ENCODE results near the gene OBSCN. TPM values are rescaled to one million over a fixed set of nuclear protein-coding genes. Genes with fewer than 3 reads are reported as not detected.

Gene OBSCN
- total and polyA plus RNA-seq, 2 donors (not counting 3 experiments of a cell fraction or from before 2014, with no cell fraction given), result 1.5 to 2.9 TPM

GRCh38 chr1:228364068-228364705, 156.3 kb downstream of the OBSCN start:
- no peak overlapping the region for H2AFZ ChIP-seq (ENCODE audit: low read depth, low read length)
- H3K9me3 ChIP-seq (replicated peaks; ENCODE audit: control insufficient read depth, insufficient read depth, low read length), result no peaks in the 10 kb centered on the region
- dilution Hi-C loops (cut with MboI; ENCODE audit: extremely low pct_ligation_motif_present, low sequenced_read_pairs) (no loop called here), intact Hi-C loops (cut with micrococcal nuclease) (no loop called here)
- ChIA-PET POLR2A (no interaction called here), CTCF (no interaction called here)
- no peak overlapping the region for H3K27ac ChIP-seq (ENCODE audit: insufficient read depth, low read depth, low read length)
- H3K79me2 ChIP-seq (ENCODE audit: control insufficient read depth, insufficient read depth, low read length), result no peaks in the 10 kb centered on the region
- H3K4me2 ChIP-seq (ENCODE audit: insufficient read depth, low read length), result no peak overlapping the region
- H4K20me1 ChIP-seq (replicated peaks; ENCODE audit: control insufficient read depth, extremely low read depth, insufficient read depth, low read length), result no peaks in the 10 kb centered on the region
- no peaks in the 10 kb centered on the region for H3K27me3 ChIP-seq (ENCODE audit: control insufficient read depth in 2 of 2, insufficient read depth in 2 of 2, low read length in 2 of 2)
- H3K4me3 ChIP-seq (replicated peaks in 1 of 3; ENCODE audit: insufficient read depth in 1 of 3, low read depth in 1 of 3, low read length in 3 of 3), result no peak overlapping the region
- TF ChIP-seq EZH2 (IDR thresholded peaks at IDR 0.05; ENCODE audit: borderline replicate concordance, low read depth, low read length, severe bottlenecking) (no peak), POLR2A (IDR thresholded peaks at IDR 0.05; ENCODE audit: low read depth, low read length) (no peak), MYC (IDR thresholded peaks at IDR 0.05; ENCODE audit: low read depth, low read length) (no peak), FOS (IDR thresholded peaks at IDR 0.05; ENCODE audit: borderline replicate concordance, insufficient read depth, low read length) (no peak), CTCF (IDR thresholded peaks at IDR 0.05; ENCODE audit: extremely low read depth in 1 of 2, insufficient read depth in 1 of 2, low read depth in 1 of 2, low read length in 2 of 2) (no peak), JUN (IDR thresholded peaks at IDR 0.05; ENCODE audit: borderline replicate concordance, insufficient read depth, insufficient read length, low read depth) (no peak), GATA2 (IDR thresholded peaks at IDR 0.05; ENCODE audit: insufficient read depth, insufficient read length, low read depth, low read length) (no peak), MAX (IDR thresholded peaks at IDR 0.05; ENCODE audit: insufficient read depth, insufficient read length) (no peak), POLR2AphosphoS5 (IDR thresholded peaks at IDR 0.05; ENCODE audit: insufficient read depth, low read depth, low read length) (no peak)
- FAIRE-seq, result no peak
- H3K9me1 ChIP-seq (replicated peaks; ENCODE audit: control insufficient read depth, extremely low read depth, insufficient read depth, low read length), result no peaks in the 10 kb centered on the region
- H3K4me1 ChIP-seq (ENCODE audit: control insufficient read depth, extremely low read depth, insufficient read depth, low read length), result no peaks in the 10 kb centered on the region
- no peaks in the 10 kb centered on the region for H3K36me3 ChIP-seq (ENCODE audit: control insufficient read depth in 2 of 2, extremely low read depth in 1 of 2, insufficient read depth in 2 of 2, low read length in 2 of 2)
- no peak for DNase-seq (ENCODE audit: low read depth, low spot score)
- BruUV-seq (replicated peaks), result no TSS peak
- H3K9ac ChIP-seq (replicated peaks; ENCODE audit: extremely low read depth, insufficient read depth, low read length), result no peak overlapping the region
